ENCODE measurements around the gene TIMD4.
"Not testable (repeated sequence)": the region's sequence is repeated elsewhere in the genome, so short reads cannot be mapped to it uniquely, and the experiment has no call there.

TIMD4 gene

DNA sequence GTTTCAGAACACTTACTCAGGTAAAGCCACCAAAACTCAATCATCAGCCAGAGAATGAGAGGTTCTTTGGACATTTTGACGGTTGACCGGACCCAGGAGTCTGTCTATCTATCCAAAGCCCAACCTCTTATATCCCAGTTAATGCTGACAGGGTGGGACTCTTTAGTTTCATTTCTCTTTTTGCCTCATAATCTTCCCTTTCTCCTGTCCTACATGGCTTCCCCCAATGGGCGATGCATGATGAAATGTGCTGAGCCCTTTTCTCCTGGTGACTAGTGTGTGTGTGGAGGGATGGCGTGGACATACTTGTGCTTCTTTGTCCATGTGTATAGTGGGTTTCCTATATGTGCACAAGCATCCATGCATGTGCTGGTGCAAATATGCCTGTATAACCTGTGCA lies at the start of gene TIMD4:
Gene TIMD4, minus strand, starts transcription at position 102 of the 400 bp plus-strand sequence. Its CDS starts 28 bp downstream, at position 74.
- Mint-ChIP-seq H3K27me3 (no peaks in the 10 kb centered on the region), H3K4me1 (ENCODE audit: low read depth) (peaks cover 6% of the 10 kb centered on the region), H3K27ac (no peak within 1 kb of the TSS), H3K9me3 (no peaks in the 10 kb centered on the region), H3K4me3 (no peak within 1 kb of the TSS), H3K36me3 (ENCODE audit: low read depth) (no peaks in the 10 kb centered on the region)
- intact Hi-C loops (cut with micrococcal nuclease) = no loop called here

GRCh38 chr5:157006262-157006661 lies 43.2 kb upstream of the TIMD4 start:
- intact Hi-C loops (cut with micrococcal nuclease) = no loop called here
- Mint-ChIP-seq H3K27ac (no peak overlapping the region), H3K27me3 (peaks cover 3% of the 10 kb centered on the region), H3K9me3 (no peaks in the 10 kb centered on the region), H3K4me3 (no peak overlapping the region), H3K4me1 (ENCODE audit: low read depth) (no peaks in the 10 kb centered on the region), H3K36me3 (ENCODE audit: low read depth) (no peaks in the 10 kb centered on the region)

DNA sequence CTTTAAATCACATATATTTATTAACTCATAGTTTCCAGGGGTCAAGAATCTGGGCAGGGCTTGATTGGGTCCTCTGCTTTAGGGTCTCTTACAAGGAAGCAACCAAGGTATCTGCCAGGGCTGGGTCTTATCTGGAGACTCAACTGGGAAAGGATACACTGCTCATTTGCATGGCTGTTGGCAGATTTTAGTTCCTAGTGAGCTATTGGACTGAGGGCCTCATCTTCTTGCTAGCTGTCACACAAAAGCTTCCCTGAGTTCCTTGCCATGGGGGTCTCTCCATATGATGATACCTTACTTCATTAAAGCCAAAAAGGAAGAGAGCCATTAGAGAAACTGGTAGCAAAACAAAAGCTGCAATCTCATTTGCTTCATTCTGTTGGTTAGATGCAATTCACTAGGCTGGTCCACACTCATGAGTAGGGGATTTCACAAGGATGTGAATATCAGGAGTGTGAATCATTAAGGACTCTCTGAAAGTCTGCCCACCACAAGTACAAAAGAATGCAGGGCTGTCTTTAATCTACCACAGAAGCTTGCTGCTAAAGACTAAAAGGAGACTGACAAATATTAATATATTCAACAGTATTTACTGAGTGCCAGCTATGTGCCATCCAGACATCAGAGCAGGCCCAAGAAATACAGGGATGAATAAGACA lies 42.0 kb upstream of the TIMD4 start:
- intact Hi-C loops (cut with micrococcal nuclease) = no loop called here
- H3K4me1 Mint-ChIP-seq (ENCODE audit: low read depth) = no peaks in the 10 kb centered on the region
- no peak overlapping the region for H3K27ac Mint-ChIP-seq
- no peak overlapping the region for H3K4me3 Mint-ChIP-seq
- H3K9me3 Mint-ChIP-seq = peaks cover 10% of the 10 kb centered on the region
- peaks cover 3% of the 10 kb centered on the region for H3K27me3 Mint-ChIP-seq
- H3K36me3 Mint-ChIP-seq (ENCODE audit: low read depth) = no peaks in the 10 kb centered on the region

GRCh38 chr5:156991714-156992113 lies 28.7 kb upstream of the TIMD4 start:
- intact Hi-C loops (cut with micrococcal nuclease) = no loop called here
- Mint-ChIP-seq H3K4me3 (no peak overlapping the region), H3K36me3 (ENCODE audit: low read depth) (no peaks in the 10 kb centered on the region), H3K27me3 (peaks cover 16% of the 10 kb centered on the region), H3K9me3 (peaks cover 10% of the 10 kb centered on the region), H3K4me1 (ENCODE audit: low read depth) (peaks cover 6% of the 10 kb centered on the region), H3K27ac (no peak overlapping the region)

DNA sequence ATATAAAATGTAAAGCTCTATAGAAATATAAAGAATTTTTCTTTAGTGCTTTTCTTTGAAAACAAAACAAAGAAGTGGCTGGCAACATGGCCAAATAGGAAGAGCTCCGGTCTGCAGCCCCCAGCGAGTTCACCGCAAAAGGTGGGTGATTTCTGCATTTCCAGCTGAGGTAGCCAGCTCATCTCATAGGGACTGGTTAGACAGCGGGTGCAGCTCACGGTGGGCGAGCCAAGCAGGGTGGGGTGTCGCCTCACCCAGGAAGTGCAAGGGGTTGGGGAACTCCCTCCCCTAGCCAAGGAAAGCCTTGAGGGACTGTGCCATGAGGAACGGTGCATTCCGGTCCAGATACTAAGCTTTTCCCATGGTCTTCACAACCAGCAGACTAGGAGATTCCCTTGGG lies 21.0 kb upstream of the TIMD4 start:
- intact Hi-C loops (cut with micrococcal nuclease) = no loop called here
- Mint-ChIP-seq H3K9me3 (peaks cover 13% of the 10 kb centered on the region), H3K27me3 (peaks cover 14% of the 10 kb centered on the region), H3K4me1 (ENCODE audit: low read depth) (peaks cover 6% of the 10 kb centered on the region), H3K27ac (no peak overlapping the region), H3K36me3 (ENCODE audit: low read depth) (no peaks in the 10 kb centered on the region), H3K4me3 (no peak overlapping the region)

DNA sequence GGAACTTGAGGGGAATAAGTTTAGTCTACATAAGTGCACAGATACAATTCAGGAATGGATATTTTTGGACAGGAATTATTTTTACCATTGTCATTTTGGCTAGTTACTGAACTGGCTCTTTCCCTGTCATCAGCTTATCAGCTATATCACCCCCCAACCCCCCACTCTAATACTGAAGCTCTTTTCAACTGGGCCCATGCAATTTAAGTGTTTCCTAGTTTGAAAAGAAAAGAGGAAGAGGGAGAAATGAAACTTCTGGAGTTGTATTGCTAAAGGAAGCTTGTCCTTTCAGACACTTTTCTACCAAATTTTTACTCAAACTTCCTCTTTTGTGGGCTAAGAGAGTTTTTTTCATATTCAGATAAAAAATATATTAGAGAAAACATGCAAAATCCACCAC lies 18.5 kb upstream of the TIMD4 start:
- no peak overlapping the region for H3K4me3 Mint-ChIP-seq
- H3K27me3 Mint-ChIP-seq = peaks cover 7% of the 10 kb centered on the region
- no peaks in the 10 kb centered on the region for H3K36me3 Mint-ChIP-seq (ENCODE audit: low read depth)
- H3K9me3 Mint-ChIP-seq = no peaks in the 10 kb centered on the region
- intact Hi-C loops (cut with micrococcal nuclease) = no loop called here
- H3K27ac Mint-ChIP-seq = peak overlapping the region; percentile 41
- peaks cover 11% of the 10 kb centered on the region for H3K4me1 Mint-ChIP-seq (ENCODE audit: low read depth)

GRCh38 chr5:156974328-156974727 lies 11.3 kb upstream of the TIMD4 start:
- Mint-ChIP-seq H3K9me3 (no peaks in the 10 kb centered on the region), H3K4me3 (no peak overlapping the region), H3K36me3 (ENCODE audit: low read depth) (no peaks in the 10 kb centered on the region), H3K27me3 (peaks cover 3% of the 10 kb centered on the region), H3K4me1 (ENCODE audit: low read depth) (peaks cover 15% of the 10 kb centered on the region), H3K27ac (peak overlapping the region; percentile 20)
- intact Hi-C loops (cut with micrococcal nuclease) = no loop called here

GRCh38 chr5:156971848-156972525 lies 9.0 kb upstream of the TIMD4 start:
- Mint-ChIP-seq H3K4me1 (ENCODE audit: low read depth) (peaks cover 9% of the 10 kb centered on the region), H3K9me3 (no peaks in the 10 kb centered on the region), H3K36me3 (ENCODE audit: low read depth) (no peaks in the 10 kb centered on the region), H3K27ac (no peak overlapping the region), H3K27me3 (no peaks in the 10 kb centered on the region), H3K4me3 (no peak overlapping the region)
- intact Hi-C loops (cut with micrococcal nuclease) = no loop called here

DNA sequence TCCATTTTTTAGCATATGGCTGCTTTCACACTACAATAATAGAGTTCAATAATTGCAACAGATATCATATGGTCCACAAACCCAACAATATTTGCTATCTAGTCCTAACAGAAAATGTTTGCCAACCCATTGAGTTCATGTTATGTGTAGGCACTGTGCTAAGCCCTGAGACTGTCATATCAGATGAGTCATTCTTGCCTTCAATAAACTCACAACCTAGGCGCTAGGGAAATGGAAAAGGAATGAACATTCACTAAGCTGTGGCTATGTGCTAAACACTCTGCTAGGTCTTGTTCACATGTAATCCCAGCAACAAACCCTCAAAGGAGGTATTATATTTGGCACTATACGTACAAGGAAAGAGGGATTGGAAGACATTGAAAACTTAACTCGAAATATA lies 8.4 kb upstream of the TIMD4 start:
- Mint-ChIP-seq H3K27ac (no peak overlapping the region), H3K36me3 (ENCODE audit: low read depth) (no peaks in the 10 kb centered on the region), H3K4me1 (ENCODE audit: low read depth) (peaks cover 9% of the 10 kb centered on the region), H3K4me3 (no peak overlapping the region), H3K9me3 (no peaks in the 10 kb centered on the region), H3K27me3 (no peaks in the 10 kb centered on the region)
- intact Hi-C loops (cut with micrococcal nuclease) = no loop called here

DNA sequence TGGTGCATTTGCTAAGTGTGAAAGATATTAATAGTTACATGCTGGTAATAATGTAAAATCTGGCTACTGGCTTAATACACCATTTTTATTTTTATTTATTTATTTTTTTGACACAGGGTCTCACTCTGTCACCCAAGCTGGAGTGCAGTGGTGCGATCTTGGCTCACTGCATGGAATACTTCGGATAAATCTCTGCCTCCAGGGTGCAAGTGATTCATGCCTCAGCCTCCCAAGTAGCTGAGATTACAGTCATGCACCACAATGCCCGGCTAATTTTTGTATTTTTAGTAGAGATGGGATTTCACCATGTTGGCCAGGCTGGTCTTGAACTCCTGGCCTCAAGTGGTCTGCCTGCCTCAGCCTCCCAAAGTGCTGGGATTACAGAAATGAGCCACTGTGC lies 4.4 kb upstream of the TIMD4 start:
- intact Hi-C loops (cut with micrococcal nuclease) = not testable (repeated sequence)

GRCh38 chr5:156956321-156956720 lies 6.7 kb downstream of the TIMD4 start:
- Mint-ChIP-seq H3K36me3 (ENCODE audit: low read depth) (no peaks in the 10 kb centered on the region), H3K27me3 (no peaks in the 10 kb centered on the region), H3K27ac (no peak overlapping the region), H3K4me1 (ENCODE audit: low read depth) (no peaks in the 10 kb centered on the region), H3K4me3 (no peak overlapping the region), H3K9me3 (no peaks in the 10 kb centered on the region)
- intact Hi-C loops (cut with micrococcal nuclease) = no loop called here

More for the DNA sequence above, 4.4 kb upstream of the TIMD4 start:
- not testable (repeated sequence) for H3K9me3 Mint-ChIP-seq; H3K36me3 Mint-ChIP-seq (ENCODE audit: low read depth); H3K4me1 Mint-ChIP-seq (ENCODE audit: low read depth); H3K27me3 Mint-ChIP-seq; H3K4me3 Mint-ChIP-seq; H3K27ac Mint-ChIP-seq

DNA sequence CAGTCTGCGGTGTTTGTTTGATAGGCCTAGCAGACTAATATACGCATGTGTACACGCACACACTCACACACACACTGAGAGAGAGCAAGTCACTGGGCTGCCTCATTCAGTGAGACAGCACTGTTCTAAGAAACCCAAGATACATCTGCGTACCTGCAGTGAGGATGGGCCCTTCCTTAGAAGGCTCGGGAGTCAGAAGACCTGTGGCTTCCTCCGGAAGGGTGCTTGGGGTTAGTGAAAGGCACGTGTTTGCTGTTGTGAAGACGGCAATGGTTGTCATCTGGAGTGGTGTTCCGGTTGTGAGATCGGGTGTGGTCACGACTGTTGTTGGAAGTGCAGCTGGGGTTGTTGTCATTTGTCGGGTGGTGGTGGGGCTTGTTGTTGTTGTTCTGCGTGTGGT lies 11.7 kb downstream of the TIMD4 start:
- Mint-ChIP-seq H3K27ac (no peak overlapping the region), H3K9me3 (no peaks in the 10 kb centered on the region), H3K27me3 (peaks cover 6% of the 10 kb centered on the region), H3K4me3 (no peak overlapping the region), H3K36me3 (ENCODE audit: low read depth) (no peaks in the 10 kb centered on the region), H3K4me1 (ENCODE audit: low read depth) (no peaks in the 10 kb centered on the region)
- intact Hi-C loops (cut with micrococcal nuclease) = no loop called here

GRCh38 chr5:156950716-156951115 lies 12.3 kb downstream of the TIMD4 start:
- H3K27me3 Mint-ChIP-seq = peaks cover 6% of the 10 kb centered on the region
- H3K9me3 Mint-ChIP-seq = no peaks in the 10 kb centered on the region
- H3K36me3 Mint-ChIP-seq (ENCODE audit: low read depth) = no peaks in the 10 kb centered on the region
- intact Hi-C loops (cut with micrococcal nuclease) = no loop called here
- no peaks in the 10 kb centered on the region for H3K4me1 Mint-ChIP-seq (ENCODE audit: low read depth)
- H3K27ac Mint-ChIP-seq = no peak overlapping the region
- no peak overlapping the region for H3K4me3 Mint-ChIP-seq

- H3K4me1 Mint-ChIP-seq (ENCODE audit: low read depth) = no peaks in the 10 kb centered on the region
- no peak overlapping the region for H3K27ac Mint-ChIP-seq
- H3K27me3 Mint-ChIP-seq = peaks cover 6% of the 10 kb centered on the region
- H3K4me3 Mint-ChIP-seq = no peak overlapping the region
- H3K9me3 Mint-ChIP-seq = no peaks in the 10 kb centered on the region
- intact Hi-C loops (cut with micrococcal nuclease) = no loop called here
- H3K36me3 Mint-ChIP-seq (ENCODE audit: low read depth) = no peaks in the 10 kb centered on the region
These were observed 13.6 kb downstream of the TIMD4 start for GRCh38 chr5:156949424-156949823.

GRCh38 chr5:156947925-156948324 lies 15.1 kb downstream of the TIMD4 start:
- Mint-ChIP-seq H3K4me1 (ENCODE audit: low read depth) (no peaks in the 10 kb centered on the region), H3K27me3 (peaks cover 6% of the 10 kb centered on the region), H3K36me3 (ENCODE audit: low read depth) (no peaks in the 10 kb centered on the region), H3K9me3 (no peaks in the 10 kb centered on the region), H3K4me3 (no peak overlapping the region), H3K27ac (no peak overlapping the region)
- intact Hi-C loops (cut with micrococcal nuclease) = no loop called here
